NB4 (cell line): ENCODE results near the gene TBC1D2B.

Source experiments
- TF ChIP-seq, protein P1 (sequence below): IDR thresholded peaks from one replicate; pipeline ENCODE4 v1.5.1; 2012; ENCODE audit warnings: low read depth, low read length
- TF ChIP-seq, protein P2 (sequence below): IDR thresholded peaks from 2 replicates; pipeline ENCODE4 v1.6.1; 2011; ENCODE audit warnings: low read depth, low read length

DNA sequence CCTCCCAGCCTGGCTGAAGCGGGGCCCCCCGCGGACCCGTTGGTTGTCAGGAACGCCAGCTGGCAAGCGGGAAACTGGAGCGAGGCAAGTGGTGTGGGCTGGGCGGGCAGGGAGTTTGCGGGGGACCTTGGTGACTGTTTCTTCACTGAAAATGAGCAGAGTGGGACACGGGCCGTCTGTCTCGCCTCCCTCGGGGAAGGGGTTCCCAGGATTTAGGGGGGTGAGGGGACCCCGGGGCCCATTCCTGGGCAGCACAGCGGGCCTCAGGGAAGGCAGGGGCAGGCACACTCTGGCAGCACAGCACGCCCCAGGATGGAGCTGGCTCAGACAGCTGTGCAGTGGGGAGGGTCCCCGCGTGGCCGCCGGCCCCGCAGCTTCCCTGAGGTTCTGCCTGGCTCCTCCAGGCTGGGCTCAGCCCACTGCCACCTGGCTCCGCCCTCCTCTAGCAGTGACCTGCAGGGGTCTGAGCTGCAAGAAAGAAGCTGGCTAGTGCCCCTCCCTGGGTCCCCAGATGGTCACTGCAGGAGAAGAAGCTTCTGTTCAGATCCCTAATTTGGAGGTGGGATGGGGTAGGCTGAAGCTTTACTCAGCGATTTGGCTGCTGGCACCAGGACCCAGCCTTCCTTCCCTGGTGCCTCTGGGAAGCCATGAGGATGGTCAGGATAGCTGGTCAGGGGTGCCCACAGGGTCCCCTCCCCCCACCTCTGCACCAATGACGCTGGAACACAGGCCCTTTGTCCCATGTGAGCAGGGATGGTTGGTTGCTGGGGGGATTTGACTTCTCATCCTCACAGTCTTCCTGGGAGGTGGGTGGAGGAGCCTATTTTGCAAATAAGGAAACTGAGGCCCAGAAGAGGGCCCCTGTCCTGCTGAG, 90.4 kb downstream of the TBC1D2B start:
- TF ChIP-seq, protein P1, sequence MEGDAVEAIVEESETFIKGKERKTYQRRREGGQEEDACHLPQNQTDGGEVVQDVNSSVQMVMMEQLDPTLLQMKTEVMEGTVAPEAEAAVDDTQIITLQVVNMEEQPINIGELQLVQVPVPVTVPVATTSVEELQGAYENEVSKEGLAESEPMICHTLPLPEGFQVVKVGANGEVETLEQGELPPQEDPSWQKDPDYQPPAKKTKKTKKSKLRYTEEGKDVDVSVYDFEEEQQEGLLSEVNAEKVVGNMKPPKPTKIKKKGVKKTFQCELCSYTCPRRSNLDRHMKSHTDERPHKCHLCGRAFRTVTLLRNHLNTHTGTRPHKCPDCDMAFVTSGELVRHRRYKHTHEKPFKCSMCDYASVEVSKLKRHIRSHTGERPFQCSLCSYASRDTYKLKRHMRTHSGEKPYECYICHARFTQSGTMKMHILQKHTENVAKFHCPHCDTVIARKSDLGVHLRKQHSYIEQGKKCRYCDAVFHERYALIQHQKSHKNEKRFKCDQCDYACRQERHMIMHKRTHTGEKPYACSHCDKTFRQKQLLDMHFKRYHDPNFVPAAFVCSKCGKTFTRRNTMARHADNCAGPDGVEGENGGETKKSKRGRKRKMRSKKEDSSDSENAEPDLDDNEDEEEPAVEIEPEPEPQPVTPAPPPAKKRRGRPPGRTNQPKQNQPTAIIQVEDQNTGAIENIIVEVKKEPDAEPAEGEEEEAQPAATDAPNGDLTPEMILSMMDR, result no peak
- TF ChIP-seq, protein P2, sequence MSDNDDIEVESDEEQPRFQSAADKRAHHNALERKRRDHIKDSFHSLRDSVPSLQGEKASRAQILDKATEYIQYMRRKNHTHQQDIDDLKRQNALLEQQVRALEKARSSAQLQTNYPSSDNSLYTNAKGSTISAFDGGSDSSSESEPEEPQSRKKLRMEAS, result no peak
